PC-3 (cell line): ENCODE measurements around the gene RALGAPA1. TPM values are rescaled to one million over a fixed set of nuclear protein-coding genes. Genes with fewer than 3 reads are reported as not detected.

ENCODE experiments used
- ATAC-seq: fragments of 200-7000 bp; cut with Tn5 transposase; 2 replicates; pipeline ENCODE4 v1.9.1; 2020; ENCODE audit warnings: mild to moderate bottlenecking, moderate library complexity
- BruUV-seq: library from RNA; stranded (reverse); fragments of 400-500 nt; replicated peaks from 2 replicates; lab custom pipeline; 2021; lab: Mats Ljungman, UMichigan
- CTCF ChIA-PET: fragments of 300-600 bp; sonication (Branson Sonifier 250); formaldehyde crosslinking; loops from one replicate; lab custom pipeline; 2022; ENCODE audit warnings: antibody characterized with exemption; lab: Charles Lee
- POLR2A ChIA-PET: fragments of 300-600 bp; sonication (Branson Sonifier 250); formaldehyde crosslinking; loops from one replicate; lab custom pipeline; 2022; ENCODE audit warnings: antibody characterized with exemption; ENCODE audit not compliant: unreplicated experiment; lab: Charles Lee
- DNase-seq: peaks from one replicate; pipeline ENCODE4 v3.0.0-alpha.2; 2015
- H2AFZ ChIP-seq: fragments of 300-600 bp; sonication (generic); 2 replicates; pipeline ENCODE4 v1.6.0; 2016; ENCODE audit warnings: antibody characterized with exemption, low read length
- H3F3A ChIP-seq: fragments of 300-600 bp; sonication (generic); one replicate; pipeline ENCODE4 v1.6.0; 2017; ENCODE audit warnings: antibody characterized with exemption, low read length, control low read depth, mild to moderate bottlenecking; ENCODE audit not compliant: unreplicated experiment
- H3K27ac ChIP-seq: fragments of 300-600 bp; sonication (generic); 2 replicates; pipeline ENCODE4 v1.5.1; 2016; ENCODE audit warnings: mild to moderate bottlenecking, low read length
- H3K27me3 ChIP-seq: fragments of 300-600 bp; sonication (generic); 2 replicates; pipeline ENCODE4 v1.6.1; 2016; ENCODE audit warnings: low read length, mixed read lengths
- H3K36me3 ChIP-seq: fragments of 300-600 bp; sonication (generic); 2 replicates; pipeline ENCODE4 v1.6.1; 2016; ENCODE audit warnings: low read depth, mixed run types, low read length, mixed read lengths
- H3K4me1 ChIP-seq: fragments of 300-600 bp; sonication (generic); 2 replicates; pipeline ENCODE4 v1.5.1; 2016; ENCODE audit warnings: low read length; ENCODE audit not compliant: insufficient read depth
- H3K4me2 ChIP-seq: fragments of 300-600 bp; sonication (generic); 2 replicates; pipeline ENCODE4 v1.6.0; 2016; ENCODE audit warnings: low read length
- H3K4me3 ChIP-seq: fragments of 300-600 bp; sonication (generic); 2 replicates; pipeline ENCODE4 v1.5.1; 2016; ENCODE audit warnings: mild to moderate bottlenecking, low read length, mixed read lengths
- H3K79me2 ChIP-seq: fragments of 300-600 bp; sonication (generic); 2 replicates; pipeline ENCODE4 v1.6.1; 2017; ENCODE audit warnings: low read length, mixed read lengths
- H3K9ac ChIP-seq: fragments of 300-600 bp; sonication (generic); 2 replicates; pipeline ENCODE4 v1.6.0; 2016; ENCODE audit warnings: mild to moderate bottlenecking, low read length
- H3K9me2 ChIP-seq: fragments of 300-600 bp; sonication (generic); replicated peaks from 2 replicates; pipeline ENCODE4 v1.6.1; 2016; ENCODE audit warnings: mixed run types, low read length, mixed read lengths
- H3K9me3 ChIP-seq: fragments of 300-600 bp; sonication (generic); 2 replicates; pipeline ENCODE4 v1.6.1; 2016; ENCODE audit warnings: low read length, mixed read lengths
- H4K20me1 ChIP-seq: fragments of 300-600 bp; sonication (generic); 2 replicates; pipeline ENCODE4 v1.6.1; 2016; ENCODE audit warnings: low read length, mixed read lengths
- CTCF ChIP-seq: fragments of 300-600 bp; sonication (generic); conservative IDR thresholded peaks from 2 replicates; pipeline ENCODE4 v1.5.1; 2017; ENCODE audit warnings: antibody characterized with exemption, low read depth, mild to moderate bottlenecking, low read length
- EZH2 ChIP-seq: fragments of 300-600 bp; sonication (generic); IDR thresholded peaks from one replicate; pipeline ENCODE4 v1.6.1; 2017; ENCODE audit warnings: antibody characterized with exemption, mild to moderate bottlenecking, low read length; ENCODE audit not compliant: unreplicated experiment
- EZH2phosphoT487 ChIP-seq: fragments of 300-600 bp; sonication (generic); IDR thresholded peaks from 2 replicates; pipeline ENCODE4 v1.6.1; 2018; ENCODE audit warnings: mild to moderate bottlenecking, antibody characterized with exemption, low read length, borderline replicate concordance
- intact Hi-C: fragments of 100-400 bp; cut with micrococcal nuclease; formaldehyde crosslinking; loops from 2 replicates; pipeline ENCODE4 v1.9.0; 2023
- total RNA-seq: library from RNA; depleted of rRNA; stranded (reverse); fragments of >200 nt; gene quantifications from 2 replicates; pipeline ENCODE4 v1.2.3, GENCODE V29; 2014

Gene RALGAPA1
- total RNA-seq, 1 experiment from 2014 or later: 20.3 TPM

GRCh38 chr14:35515916-35516315 is 293.2 kb downstream of the RALGAPA1 start:
- intact Hi-C loops: no loop called here
- H3K27me3 ChIP-seq: peaks cover 12% of the 10 kb centered on the region; the same call in 1 of the 2 replicates
- no peaks in the 10 kb centered on the region for H3K4me1 ChIP-seq
- H3K9me3 ChIP-seq: no peaks in the 10 kb centered on the region
- H3K36me3 ChIP-seq: no peaks in the 10 kb centered on the region
- ChIA-PET POLR2A (no interaction called here), CTCF (no interaction called here)
- H3K9ac ChIP-seq: no peak overlapping the region
- H4K20me1 ChIP-seq: no peaks in the 10 kb centered on the region
- no peak overlapping the region for H3K4me3 ChIP-seq
- no peaks in the 10 kb centered on the region for H3F3A ChIP-seq
- TF ChIP-seq EZH2phosphoT487 (no peak), EZH2 (no peak), CTCF (no peak)
- H3K79me2 ChIP-seq: no peaks in the 10 kb centered on the region
- no peak overlapping the region for H3K4me2 ChIP-seq
- ATAC-seq (no peak), DNase-seq (no peak)
- H3K27ac ChIP-seq: no peak overlapping the region
- no peaks in the 10 kb centered on the region for H3K9me2 ChIP-seq
- H2AFZ ChIP-seq: no peak overlapping the region
- BruUV-seq: no TSS peak

GRCh38 chr14:35512765-35513164 is 296.3 kb downstream of the RALGAPA1 start:
- Histone ChIP-seq H3K27me3 (peaks cover 26% of the 10 kb centered on the region), H3K79me2 (no peaks in the 10 kb centered on the region), H3K4me2 (no peak overlapping the region), H3K36me3 (no peaks in the 10 kb centered on the region), H3K9me2 (no peaks in the 10 kb centered on the region), H4K20me1 (no peaks in the 10 kb centered on the region), H2AFZ (no peak overlapping the region), H3K9me3 (no peaks in the 10 kb centered on the region), H3K4me1 (no peaks in the 10 kb centered on the region), H3F3A (no peaks in the 10 kb centered on the region), H3K9ac (no peak overlapping the region), H3K27ac (no peak overlapping the region), H3K4me3 (no peak overlapping the region)
- TF ChIP-seq EZH2phosphoT487 (no peak), EZH2 (no peak), CTCF (no peak)
- intact Hi-C loops: no loop called here
- POLR2A ChIA-PET: interaction anchor here (0.6 kb wide), 1 partner anchor 757 kb away, joined by 13 read pairs; no protein-coding TSS in a partner anchor
- no peak for DNase-seq
- ATAC-seq: no peak
- BruUV-seq: no TSS peak
- CTCF ChIA-PET: no interaction called here

GRCh38 chr14:35509846-35510245 is 299.2 kb downstream of the RALGAPA1 start:
- H3F3A ChIP-seq: no peaks in the 10 kb centered on the region
- ChIA-PET CTCF (no interaction called here), POLR2A (no interaction called here)
- DNase-seq: no peak
- no peak overlapping the region for H3K9ac ChIP-seq
- H3K4me3 ChIP-seq: no peak overlapping the region
- BruUV-seq: no TSS peak
- no peaks in the 10 kb centered on the region for H3K9me2 ChIP-seq
- no peak overlapping the region for H3K27ac ChIP-seq
- no peak overlapping the region for H2AFZ ChIP-seq
- TF ChIP-seq EZH2 (no peak), EZH2phosphoT487 (no peak), CTCF (no peak)
- peaks cover 46% of the 10 kb centered on the region for H3K27me3 ChIP-seq
- no peaks in the 10 kb centered on the region for H3K4me1 ChIP-seq
- ATAC-seq: no peak
- intact Hi-C loops: no loop called here
- H3K36me3 ChIP-seq: no peaks in the 10 kb centered on the region
- H3K79me2 ChIP-seq: no peaks in the 10 kb centered on the region
- H3K9me3 ChIP-seq: no peaks in the 10 kb centered on the region
- no peaks in the 10 kb centered on the region for H4K20me1 ChIP-seq
- no peak overlapping the region for H3K4me2 ChIP-seq
